RKO (cell line): ENCODE results near the gene RCOR1.
"Not testable (repeated sequence)": the region's sequence is repeated elsewhere in the genome, so short reads cannot be mapped to it uniquely, and the experiment has no call there.

ENCODE experiments used
- DNase-seq: peaks from one replicate; pipeline ENCODE4 v3.0.0-alpha.2; 2016; ENCODE audit warnings: low spot score

Gene RCOR1

DNA sequence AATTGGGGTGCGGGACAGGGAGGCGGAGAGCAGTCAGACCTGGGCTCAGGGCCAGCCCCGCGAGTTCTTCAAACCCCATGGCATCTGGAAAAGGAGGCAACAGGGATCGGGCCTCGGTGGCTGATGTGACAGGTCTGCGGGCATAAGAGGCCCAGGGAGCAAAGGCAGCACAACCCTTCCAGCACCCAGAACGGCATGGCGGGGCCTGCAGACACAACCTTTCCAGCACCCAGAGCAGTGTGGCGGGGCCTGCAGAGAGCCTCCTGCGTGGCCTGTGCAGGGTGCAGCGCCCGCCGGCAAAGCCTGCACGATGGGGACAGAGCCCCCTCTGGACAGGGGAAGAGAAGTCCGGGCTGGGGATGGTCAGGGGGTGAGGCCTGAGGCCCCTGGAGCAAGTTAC lies 158.6 kb downstream of the RCOR1 start:
- DNase-seq: no peak

DNA sequence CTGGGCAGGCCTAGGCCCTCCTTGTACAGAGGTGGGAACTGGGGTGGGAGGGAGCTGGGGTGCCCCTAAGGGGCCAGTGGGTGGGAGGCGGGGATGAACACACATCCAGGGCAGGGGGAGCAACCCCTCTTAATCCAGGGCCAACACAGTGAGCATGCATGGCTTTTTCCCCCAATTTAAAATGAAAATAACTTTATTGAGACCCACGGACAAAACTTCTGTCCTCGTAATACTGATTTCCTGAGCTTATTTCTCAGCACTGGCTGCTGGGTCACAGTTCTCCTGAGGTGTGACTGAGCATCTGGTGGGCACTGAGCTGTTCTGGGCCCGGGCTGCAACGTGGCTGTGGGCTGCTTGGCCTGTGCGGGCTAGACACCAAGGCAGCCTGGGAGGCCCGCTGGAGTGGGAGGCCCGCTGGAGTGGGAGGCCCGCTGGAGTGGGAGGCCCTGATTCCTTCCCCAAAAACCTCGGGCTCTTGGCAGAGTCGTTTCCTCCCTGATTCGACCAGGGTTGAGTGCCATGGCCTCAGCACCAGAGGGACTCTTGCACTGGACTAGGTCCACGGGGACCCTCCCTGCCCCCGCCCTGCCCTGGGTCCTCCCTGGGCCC lies 159.9 kb downstream of the RCOR1 start:
- no peak for DNase-seq

DNA sequence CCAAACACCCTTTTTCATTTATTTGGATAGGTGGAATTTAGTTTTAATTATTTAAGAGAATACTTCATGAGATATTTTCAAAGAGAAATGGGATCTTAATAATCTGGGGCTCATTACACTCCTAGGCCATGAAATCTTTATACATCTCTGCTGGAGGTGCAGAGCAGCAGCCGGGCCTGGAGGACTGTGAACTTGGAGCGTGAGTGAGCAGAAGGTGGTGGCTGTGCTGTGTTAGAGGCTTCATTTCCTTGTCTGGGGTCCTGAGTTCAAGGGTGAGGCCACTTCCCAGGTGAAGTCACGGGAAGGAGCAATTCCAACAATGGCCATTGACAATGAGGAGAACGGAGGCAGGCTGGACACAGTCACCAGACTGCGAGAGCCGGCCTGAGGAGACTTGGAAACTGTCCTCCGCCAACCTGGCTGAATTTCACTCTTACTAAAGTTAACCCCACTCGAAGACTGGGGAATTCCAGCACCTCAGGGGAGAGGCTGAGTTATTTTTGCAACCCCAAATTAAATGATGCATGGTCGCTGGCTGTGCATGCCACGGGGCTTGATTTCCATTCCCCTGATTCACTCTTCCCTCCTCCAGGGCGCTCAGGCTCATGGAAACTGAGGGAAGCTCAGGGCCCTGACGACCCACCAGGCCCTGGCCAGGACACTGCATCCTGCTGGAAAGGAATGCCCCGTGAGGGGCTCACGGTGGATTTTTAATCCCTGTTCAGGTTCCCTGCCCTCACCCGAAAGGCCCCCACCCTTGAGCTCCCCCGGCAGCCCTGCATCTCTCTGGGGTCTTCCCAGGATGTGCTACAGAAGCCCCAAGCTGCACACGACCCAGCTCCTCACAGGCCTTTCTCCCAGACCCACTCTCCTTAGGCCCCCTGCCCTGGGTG lies 162.2 kb downstream of the RCOR1 start:
- no peak for DNase-seq

DNA sequence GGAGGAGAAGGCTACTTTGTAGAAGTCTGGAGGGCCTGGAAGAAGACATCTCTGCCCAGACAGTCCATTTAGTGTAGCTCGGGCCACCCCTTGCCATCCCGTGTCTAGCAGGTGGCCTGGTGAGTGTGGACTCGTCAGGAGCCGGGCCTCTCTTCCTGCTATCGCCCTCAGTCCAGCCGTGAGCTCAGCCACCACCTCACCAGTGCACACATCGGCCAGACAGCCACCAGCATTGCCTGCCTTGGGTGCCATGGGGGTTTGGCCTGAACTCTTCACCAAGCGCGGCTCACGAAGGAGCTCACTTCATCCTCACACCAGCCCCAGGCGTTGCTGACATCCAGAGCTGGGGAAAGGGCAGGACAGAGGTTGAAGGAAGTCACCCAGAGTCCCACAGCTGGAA lies 165.2 kb downstream of the RCOR1 start:
- no peak for DNase-seq

DNA sequence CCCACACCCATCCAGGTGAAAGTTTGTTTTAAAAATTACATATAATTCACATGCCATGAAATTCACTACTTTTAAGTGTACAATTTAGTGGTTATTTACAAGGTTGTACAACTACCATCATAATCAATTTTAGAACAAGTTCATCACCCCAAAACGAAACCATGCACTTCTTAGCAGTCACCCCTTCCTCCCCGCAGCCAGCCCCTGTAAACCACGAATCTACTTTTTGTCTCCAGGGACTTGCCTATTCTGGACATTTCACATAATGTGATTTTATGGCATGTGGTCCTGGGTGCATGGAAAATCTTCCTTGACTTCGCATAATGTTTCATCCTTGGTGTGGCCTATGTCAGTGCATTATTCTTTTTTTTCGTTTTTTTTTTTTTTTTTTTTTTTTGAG lies 165.6 kb downstream of the RCOR1 start:
- no peak for DNase-seq

DNA sequence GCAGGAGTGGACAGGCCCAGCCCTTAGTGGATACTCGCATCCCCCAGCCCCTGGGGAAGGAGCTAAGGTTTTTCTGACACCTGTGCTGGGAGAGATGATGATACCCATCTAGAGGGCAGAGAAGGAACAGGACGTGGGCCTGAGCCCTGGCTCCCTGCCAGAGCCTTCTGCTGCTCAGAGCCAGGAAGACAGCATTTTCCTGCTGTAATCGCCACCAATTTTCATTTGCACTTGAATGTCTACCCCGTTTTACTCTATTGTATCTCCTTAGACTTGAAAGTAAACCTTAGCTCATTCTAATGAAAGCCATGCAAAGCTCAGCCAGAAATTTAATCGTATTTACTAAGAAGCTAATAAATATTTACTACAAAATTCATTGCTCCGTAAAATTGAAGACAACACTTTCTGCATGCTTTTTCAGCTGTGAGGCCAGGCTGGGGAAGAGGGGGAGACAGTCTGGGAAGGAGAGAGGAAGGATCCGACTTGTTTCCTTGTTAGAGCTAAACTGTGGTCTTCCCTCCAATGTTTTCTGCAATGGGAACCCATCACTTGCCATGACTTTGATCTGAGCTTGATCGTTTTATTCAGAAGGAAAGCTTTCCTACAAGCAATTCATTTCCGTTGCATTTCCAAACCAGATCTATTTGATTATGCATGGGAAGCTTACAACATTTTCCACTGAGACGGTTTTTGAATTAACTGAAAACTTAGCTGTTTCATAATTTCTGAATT lies 167.2 kb downstream of the RCOR1 start:
- DNase-seq: no peak

DNA sequence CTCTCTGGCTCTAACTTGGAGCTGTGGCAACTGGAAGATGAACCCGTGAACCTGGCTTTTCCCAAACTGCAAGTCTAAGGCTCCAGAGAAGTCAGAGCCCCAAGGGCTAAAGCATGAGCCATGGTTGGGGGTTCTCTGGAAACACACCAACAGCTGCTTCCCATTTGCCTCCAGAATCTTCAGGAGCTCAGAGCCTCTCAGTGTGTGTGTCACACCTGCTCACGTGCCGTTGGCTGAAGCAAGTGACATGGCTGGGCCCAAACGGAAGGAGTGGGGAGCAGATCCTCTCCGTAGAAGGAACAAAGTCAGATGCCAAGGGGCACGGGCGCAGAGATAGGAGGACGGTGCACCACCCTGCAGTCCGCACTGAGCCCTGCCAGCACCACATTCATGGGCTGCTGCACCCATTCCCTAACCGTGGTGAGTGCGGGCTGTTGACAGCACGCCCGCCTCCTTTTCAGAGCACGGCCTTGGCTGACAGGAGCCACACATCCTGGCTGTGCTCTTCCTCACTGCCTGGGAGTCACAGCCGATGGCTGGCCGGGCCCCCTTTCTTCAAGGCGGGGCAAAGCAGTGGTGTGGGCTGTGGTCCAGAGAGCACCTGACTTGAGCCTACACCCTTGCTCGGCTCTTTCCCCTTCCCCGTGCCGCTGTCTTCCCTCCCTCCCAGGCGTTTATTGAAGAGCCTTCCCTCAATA lies 168.2 kb downstream of the RCOR1 start:
- no peak for DNase-seq

DNA sequence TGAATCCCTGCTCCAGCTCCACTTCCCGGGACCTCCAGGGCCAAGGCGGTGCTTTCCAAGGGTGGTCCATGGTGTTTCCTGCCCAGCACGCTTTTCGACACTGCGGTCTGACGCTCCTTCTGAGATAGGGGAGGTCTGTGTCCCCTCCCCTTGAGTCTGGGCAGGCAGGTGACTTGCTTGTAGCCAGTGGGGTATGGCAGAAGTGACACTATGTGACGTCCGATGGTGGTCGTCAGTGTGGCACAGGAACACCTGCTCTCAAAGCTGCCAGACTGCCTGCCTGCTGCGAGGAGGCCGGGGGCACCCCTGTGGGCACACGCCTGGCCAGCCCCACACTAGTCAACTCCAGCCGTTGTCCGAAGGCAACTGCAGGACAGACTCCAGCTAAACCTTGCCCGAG lies 168.8 kb downstream of the RCOR1 start:
- no peak for DNase-seq

DNA sequence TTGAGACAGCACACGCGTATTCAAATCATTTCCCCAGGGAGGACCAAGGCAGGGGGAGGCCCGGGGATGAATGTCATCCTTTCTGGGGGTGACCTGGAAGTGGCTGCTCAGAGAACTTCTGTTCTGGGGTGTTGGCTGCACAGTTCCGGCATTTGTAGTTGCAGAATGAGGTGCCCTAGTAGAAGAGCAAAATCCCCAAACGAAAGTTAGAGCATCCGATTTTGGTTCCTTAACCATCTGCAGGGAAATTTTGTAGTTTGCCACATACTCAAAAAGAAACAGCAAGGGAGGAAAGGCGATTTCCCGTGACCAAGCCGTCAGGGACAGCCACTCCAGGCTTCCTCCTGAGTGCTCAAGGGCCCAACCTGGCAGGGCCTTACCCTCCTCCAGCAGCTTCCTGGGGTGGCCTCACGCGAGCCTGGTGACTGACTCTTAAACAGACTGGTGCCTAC lies 171.8 kb downstream of the RCOR1 start:
- no peak for DNase-seq

DNA sequence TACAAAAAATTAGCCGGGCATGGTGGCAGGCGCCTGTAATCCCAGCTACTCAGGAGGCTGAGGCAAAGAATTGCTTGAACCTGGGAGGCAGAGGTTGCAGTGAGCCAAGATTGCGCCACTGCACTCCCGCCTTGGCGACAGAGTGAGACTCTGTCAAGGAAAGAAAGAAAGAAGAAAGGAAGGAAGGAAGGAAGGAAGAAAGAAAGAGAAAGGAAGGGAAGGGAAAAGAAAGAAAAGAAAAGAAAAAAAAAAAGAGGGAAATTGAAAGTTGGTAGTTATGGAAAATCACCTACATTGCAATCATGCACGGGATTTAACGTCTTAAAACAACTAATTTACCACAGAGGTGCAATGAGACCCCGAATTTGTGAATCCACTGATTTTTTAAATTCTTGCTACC lies 173.3 kb downstream of the RCOR1 start:
- DNase-seq: not testable (repeated sequence)

DNA sequence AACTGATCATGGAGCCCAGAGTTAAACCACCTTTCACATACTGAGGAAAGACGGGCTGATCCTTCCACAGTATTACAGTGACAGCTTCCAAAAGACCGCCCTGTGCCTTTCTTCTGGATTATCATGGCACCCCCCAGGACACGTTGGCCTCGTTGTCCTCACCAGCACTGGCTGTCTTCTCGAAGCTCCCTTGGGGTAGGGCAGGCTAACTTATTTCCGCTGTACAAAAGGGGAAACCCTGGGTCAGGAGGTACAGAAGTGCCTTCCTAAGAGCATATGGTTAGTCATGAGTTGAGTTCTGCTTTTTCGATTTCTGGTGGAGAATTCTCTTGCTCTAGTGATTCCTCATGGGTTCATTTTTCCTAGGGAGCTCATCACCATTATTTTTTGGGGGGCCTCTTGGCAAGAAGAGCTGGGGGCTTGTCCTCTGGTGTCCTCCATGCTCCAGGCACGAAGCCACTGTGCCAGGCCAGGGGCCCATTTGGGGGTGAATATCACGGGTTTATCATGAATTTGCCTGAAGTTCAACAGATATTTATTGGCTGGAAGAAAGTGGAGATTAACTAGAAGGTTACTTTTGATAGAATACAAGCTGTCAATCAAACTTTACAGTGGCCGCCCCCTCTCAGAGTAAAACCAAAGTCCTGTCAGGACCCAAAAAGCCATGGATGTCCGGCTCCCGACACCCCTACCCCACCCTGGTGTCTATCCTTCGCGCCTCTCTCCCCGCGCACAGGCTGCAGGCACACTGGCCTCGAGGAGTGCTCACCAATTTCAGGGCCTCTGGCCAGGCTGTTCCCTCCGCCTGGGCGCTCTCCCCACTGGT lies 176.0 kb downstream of the RCOR1 start:
- DNase-seq: no peak

DNA sequence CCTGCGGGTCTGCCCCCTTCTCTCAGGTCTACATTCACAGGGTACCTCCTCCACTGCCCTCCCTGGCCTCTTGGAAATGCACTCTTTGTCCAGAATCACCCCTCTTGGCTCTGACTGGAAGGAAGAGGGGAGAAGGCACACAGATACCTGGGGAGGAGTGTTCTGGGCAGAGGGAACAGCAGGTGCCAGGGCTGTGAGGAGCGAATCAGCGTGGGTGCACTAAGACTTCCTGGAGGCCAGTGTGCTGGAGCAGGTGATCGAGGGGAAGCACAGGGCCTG lies 176.5 kb downstream of the RCOR1 start:
- no peak for DNase-seq

DNA sequence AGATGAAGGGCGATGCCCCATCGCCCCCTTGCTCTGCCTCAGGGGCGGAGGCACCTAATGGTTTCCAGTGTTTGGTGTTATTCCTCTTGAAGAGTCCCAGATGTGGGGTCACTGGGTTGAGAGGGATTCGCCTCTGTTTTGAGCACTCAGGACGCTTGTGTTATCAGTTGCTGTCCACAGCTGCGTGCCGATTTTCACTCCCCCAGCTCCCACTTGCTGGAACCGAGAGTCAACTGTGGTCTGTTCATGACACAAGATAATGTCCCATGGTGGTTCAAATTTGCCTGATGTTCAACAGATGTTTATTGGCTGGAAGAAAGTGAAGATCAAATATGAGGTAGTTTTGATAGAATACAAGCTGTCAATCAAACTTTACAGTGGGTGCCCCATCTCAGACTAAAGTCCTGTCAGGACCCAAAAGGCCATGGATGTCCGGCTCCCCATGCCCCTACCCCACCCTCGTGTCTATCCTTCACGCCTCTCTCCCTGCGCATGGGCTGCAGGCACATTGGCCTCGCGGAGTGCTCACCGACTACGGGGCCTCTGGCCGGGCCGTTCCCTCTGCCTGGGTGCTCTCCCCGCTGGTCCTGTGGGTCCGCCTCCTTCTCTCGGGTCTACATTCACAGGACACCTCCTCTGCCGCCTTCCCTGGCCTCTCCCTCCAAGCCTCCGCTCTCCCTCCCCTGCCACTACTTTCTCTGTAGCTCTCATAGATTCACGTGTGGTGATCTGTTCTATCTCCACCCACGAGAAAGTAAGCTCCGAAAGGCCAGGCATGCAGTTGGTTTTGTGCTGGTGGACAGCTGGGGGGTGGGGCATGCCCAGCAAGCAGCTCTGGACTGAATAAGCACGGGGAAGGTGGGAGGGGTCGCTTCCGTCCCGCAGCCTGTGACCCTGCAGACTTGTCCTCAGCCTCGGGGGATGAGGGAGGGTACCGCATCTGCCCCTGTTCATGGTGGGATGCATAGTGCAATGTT lies 178.0 kb downstream of the RCOR1 start:
- no peak for DNase-seq

DNA sequence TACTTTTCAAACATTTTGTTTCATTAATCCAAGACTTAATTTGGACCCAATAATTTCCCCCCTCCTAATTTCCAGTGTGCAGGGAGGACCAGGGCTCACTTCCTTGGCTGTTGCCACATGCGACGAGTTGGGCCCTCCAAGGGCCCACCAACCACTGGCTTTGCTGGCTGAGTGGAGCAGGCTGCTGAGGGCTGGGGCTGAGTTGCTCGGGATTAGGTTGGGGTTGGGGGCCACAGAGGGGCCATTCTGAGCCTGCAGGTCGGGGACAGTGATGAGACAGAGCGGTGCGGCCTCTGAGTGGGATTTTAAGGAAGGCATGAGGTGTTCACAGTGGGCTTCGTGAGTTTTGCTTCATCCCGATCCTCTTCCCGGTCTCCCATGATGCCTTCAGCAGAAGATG lies 178.7 kb downstream of the RCOR1 start:
- DNase-seq: no peak

DNA sequence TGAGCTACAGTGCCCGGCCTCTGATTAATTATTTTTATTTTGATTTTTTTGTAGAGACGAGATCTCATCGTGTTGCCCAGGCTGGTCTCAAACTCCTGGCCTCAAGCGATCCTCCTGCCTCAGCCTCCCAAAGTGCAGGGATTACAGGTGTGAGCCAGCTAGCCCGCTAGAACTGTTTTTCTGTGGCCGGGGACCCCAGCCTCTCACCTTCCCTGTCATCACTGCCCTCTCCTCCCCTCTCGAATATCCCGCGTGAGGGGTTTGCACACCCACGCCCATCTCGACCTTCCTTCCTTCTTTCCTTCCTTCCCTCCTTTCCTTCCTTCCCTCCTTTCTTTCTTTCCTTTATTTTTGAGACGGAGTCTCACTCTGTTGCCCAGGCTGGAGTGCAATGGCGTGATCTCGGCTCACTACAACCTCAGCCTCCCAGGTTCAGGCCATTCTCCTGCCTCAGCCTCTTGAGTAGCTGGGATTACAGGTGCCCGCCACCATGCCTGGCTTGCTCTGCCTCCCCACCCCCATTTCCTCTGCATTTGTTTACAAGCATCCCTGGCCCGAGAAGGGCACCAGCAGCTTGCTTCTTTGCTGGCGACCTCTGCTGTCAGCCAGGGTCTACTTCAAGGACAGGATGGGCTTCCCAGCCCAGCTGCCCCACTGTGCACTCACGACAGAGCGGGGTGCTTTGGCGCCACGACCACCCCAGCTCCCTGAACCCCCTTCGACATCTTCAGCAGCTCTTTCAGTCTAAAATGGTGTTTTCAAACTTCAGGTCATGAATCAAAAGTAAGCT lies 180.5 kb downstream of the RCOR1 start:
- peak; percentile 54 for DNase-seq

DNA sequence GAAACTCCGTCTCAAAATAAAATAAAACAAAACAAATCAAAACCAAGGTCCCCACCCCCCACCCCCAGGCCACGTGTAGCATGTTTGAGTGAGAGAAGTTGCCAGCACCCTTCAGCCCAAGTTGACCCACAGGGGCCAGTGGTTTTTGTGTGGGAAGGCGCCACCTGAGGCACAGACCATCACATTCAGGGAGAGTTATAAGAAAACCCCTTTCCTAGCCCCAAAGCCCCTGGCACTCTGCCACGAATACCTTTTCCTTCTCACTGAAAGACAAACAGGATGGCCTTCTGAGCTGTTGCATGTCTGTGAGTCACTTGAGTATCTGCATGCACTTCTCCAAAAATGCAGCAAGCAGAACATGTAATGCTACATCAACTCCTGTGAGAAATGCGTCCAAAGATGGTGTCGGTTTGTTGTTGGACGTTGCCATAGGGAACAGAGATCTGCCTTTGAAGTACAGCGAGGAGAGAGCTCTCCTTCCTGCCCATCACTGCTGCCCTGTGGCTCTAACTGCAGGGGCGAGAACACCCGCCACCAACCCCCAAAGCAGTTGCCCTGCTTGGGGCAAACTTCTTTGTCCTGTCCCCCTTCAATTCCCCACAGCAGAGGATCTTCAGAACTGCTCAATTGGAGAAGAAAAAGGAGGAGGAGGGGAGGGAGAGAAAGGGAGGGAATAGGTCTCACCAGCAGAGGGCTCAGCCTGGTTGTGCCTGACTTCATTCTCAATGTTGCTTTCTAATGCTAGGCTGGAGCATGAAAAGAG lies 182.1 kb downstream of the RCOR1 start:
- DNase-seq: peak; percentile 77

DNA sequence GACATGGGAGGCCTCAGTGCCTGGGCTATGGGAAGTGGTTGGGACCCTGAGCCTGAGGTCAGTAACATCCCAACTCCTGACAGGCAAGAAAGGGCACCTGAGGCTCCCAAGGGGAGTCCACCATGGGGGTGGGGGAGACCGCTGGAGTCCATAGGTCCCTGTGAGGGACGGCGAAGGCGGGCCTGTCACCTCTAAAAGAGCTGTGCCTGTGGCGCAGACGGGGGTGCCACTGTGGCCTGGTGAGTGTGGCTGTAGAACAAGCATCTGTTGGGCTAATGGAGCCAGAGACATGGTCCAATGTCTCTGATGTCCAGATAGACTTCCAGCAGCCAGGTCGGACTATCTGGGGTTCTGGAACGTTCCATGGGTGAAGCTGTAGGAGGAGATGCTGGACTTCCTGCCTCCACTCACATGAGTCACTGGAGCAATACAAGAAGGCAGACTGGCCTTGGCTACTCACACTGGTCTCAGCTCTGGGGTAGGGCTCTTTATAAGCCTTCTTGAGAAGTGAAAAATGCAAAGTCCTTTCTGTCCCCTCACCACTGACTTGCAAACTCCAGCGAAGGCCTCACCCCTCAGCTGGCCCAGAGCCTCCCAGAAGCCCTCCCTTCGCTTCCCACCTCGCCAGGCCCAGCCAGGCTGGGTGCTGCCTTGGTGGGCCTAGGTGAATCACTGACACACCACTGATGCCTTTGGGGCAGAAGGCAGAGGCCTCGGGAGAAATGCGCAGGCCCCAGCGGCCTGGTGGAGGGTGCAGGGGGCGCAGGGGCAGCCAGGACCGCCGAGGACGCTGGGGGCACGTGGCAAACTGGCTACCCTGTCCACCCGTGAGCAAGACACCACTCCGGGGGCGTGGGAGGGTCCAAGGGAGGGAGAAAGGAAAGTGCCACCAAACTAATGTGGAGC lies 183.7 kb downstream of the RCOR1 start:
- DNase-seq: peak; percentile 80
